CD1c-positive myeloid dendritic cell (primary cell): Measurements from ENCODE around the gene TP53AIP1.

Source experiments
- DNase-seq: peaks from one replicate; pipeline ENCODE4 v3.0.0-alpha.2; 2016; ENCODE audit errors: extremely low spot score

TP53AIP1 gene

GRCh38 chr11:128906185-128907050 lies 36.3 kb downstream of the TP53AIP1 start:
- DNase-seq, result peak; percentile 85

DNA sequence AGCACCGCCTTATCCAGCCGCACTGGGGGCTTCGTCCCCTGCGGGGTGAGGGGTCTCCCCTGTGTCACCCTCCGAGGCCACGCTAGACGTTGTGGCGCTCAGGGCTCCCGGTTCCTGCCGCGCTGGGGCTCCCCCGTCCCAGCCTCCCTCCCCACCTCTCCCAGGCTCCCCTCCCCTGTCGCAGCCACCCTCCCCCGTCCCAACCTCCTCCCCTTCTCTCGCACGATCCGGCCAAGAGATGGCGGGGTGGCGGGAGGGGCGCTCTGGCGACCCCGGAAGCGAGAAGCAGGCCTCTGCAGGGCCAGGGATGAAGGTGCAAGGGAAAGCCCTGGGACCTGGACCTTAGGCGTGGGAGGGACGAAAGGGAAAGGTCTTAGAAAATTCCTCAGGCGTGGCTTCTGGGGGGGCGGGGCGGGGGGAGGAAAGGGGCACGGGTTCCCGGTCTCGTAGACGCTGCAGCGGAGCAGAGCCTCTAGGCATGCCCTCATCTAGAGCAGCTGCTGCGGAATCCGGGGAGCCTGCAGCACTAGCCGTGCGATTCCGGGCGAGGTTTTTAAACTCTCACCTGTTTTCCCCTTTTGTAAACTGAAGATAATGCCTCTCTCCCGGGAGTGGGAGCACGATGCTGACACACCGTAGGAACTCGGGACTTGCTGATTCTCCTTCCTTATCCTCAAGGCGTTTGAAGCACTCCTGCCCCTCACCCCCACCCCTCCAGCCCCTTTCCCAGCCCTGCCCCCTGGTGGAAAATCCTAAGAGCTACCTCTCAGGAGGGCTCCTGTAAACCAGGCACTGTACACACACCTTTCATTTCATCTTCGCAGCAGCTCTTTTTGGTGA lies 37.1 kb downstream of the TP53AIP1 start:
- DNase-seq, result no peak

DNA sequence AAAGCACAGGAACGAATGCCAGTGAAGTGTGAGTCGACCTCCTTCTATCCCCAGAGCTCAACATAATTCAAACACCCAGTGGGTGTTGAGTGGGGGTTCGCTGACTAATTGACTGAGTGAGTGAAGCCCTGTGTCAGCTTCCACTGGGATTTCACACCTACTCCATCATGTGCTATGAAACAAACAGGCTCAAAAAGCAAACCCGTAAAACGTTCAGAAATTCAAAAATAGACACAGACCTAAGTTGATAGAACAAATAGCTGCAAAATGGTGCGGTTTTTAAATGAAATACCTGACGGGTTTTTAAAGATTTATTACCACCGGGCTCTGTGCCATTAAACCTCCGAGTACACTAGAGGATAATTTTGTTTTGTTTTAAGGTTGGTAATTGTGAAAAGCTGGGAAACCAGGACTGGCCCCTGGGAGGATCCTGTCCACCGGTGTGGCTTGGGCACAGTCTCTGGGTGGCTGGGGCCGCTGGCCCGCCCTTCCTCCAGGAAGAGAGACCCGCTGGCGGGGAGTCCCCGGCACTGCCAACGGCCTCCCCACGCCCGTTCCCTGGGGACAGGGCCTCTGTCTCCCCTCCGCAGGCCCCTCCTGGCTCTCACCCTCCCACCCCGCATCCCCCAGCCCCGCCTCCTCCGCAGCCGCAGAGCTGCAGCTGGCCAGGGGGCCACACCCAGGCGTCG lies 37.9 kb downstream of the TP53AIP1 start:
- peak; percentile 64 for DNase-seq

DNA sequence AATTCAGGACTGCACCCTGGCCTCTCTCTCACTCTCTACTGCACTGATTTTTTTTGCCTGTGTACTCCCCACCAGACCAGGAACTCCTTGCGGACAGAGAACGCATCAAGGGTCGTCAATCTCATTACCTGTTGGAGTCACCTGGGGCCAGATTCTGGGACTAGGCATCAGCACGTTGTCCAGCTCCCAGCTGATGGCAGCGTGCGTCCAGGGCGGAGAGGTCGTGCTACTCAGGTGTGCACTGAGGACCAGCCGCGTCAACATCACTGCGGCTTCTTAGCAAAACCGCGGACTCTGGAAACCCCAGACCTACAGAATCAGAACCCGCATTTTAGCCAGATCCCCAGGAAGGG lies 38.4 kb downstream of the TP53AIP1 start:
- no peak for DNase-seq

GRCh38 chr11:128903248-128904061 lies 39.2 kb downstream of the TP53AIP1 start:
- peak; percentile 66 for DNase-seq

DNA sequence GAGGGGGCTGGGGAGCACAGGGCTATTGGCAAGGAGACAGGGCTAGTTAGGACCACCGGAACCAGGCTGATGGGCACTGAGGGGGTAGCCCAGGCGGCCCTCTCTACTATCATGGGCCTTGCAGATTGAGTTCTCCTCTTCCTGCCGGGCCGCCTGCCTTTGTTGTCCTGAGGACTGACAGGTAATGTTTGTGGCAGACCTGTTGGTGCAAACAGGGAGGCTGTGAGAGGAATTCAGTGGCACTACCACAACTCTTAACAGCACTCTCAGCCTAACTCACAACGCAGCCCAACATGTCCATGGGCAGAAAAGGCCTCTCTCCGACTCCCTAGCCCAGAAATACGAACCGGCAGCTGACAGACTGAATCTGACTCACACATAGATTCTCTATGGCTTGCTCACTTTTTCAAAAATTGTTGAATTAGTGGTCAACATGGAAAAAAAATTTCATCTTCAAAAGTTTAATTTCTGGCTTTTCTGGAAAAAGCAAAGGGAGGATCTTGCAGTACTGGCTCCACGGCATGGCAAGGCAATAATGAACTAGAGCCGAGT lies 40.1 kb downstream of the TP53AIP1 start:
- no peak for DNase-seq

DNA sequence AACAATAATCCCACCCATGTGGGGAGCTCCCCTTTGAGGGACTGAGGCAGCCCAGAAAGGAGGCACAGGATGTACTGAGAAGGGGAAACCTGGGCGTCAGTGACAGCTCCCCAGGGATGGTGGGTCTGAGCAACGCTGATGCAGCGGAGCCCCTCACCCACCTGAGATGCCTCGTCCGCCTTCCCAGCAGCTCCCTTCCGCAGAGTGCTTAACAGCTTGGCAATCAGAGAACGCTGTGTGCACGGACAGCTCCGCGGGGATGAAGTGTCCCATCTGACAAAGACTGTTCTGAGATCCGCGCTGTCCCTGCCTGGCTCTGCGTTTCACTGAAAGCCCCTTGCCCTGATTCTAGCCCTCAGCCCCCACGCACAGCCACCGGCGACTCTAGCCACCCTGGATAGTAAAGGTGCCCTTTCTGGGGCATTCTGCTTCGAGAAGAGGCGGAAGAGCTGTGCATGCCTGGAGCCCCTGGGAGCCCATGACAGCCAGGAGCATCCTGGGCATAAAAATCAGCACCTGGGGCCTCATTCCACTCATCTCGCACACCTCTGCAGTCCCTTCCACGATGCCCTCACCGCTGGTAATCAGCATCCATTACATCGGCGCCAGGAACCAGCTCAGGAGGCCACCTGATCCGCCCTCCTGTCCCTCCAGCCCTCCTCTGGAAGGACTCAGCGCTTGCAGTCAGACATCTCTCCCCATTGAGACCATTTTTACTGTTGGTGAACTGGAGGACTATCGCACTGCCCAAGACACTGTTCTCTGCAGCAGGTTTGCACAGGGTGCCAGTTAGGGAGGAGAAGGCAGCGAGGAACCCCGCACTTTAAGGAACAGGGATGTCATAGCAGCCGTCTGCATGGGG lies 40.8 kb downstream of the TP53AIP1 start:
- DNase-seq, result no peak

DNA sequence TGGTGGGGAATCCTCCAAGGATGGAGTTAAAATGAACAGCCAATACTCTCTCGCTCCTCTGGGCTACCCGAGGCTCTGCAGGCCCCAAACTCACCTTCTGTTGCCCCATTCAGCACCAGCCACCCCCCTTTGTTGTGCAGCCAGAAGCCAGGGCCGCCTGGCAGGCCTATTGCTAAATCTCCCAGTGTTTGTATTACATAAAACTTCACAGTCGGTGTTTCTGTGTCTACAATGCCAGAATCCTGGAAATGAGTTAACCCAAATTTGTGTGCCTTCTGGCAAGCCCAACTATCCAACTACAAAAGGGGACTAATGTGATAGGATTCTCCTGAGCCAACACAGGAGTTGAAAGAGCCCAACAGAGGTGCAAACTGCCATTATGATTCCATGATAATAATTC lies 42.2 kb downstream of the TP53AIP1 start:
- no peak for DNase-seq

GRCh38 chr11:128898580-128899344 lies 43.9 kb downstream of the TP53AIP1 start:
- DNase-seq, result no peak

GRCh38 chr11:128897826-128898225 lies 44.8 kb downstream of the TP53AIP1 start:
- DNase-seq, result no peak

GRCh38 chr11:128896356-128896755 lies 46.3 kb downstream of the TP53AIP1 start:
- no peak for DNase-seq

- DNase-seq, result no peak
Observed at GRCh38 chr11:128895526-128895925, 47.1 kb downstream of the TP53AIP1 start.

DNA sequence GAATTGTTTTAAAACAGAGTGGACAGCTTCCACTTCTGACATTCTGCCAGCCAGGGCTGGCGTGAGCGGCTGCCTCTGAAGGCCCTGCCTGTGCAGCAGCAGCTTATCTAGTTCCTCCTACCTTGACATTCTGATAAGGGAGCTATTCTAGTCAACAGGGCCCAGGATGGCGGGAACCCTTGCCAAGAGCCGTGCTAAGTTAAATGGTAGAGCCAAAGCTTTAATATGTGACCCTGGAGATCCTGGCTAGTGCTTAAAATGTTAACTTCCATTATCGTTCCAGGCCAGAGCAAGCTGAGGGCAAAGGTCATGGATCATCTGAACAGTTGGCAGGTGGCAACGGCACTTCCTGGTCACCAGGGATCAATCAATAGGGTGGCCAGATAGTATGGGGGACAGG lies 48.0 kb downstream of the TP53AIP1 start:
- DNase-seq, result no peak

GRCh38 chr11:128894286-128894681 lies 48.4 kb downstream of the TP53AIP1 start:
- no peak for DNase-seq

DNA sequence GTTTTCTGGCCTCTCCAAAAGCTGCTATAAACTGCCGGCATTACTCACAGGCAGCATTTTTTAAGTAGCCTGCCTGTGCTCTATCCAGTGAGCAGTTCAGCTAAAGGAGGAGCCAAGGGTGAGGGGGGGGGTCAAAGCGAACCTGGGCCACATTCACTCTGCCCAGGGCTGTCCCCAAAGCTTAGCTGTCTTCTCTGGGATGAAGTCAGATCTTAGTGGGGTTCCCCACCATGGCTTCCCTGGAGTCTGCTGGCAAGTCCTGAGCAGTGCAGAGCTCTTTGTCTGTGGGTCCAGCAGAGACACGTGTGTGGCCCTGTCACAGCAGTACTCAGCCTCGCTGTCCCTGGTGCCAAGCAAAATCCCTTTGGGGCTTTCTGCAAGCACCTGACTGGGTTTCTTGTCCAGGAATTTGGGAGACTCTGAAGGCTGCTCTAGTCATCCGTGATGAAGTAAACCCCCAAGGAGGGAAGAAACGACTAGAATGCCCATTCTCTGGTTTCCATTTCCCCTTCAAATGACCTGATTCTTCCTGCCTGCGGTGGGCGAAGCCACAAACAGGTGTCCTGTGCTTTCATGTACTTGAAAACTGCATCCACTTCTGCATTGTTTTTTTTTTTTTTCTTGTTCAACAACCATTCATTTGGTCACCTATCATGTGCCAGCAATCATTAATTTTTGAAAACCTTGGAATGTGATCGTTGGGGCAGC lies 48.9 kb downstream of the TP53AIP1 start:
- DNase-seq, result no peak

GRCh38 chr11:128892866-128893565 lies 49.7 kb downstream of the TP53AIP1 start:
- no peak for DNase-seq

GRCh38 chr11:128891913-128892398 lies 50.7 kb downstream of the TP53AIP1 start:
- no peak for DNase-seq
